ENCODE data around the gene TSFM.

The TSFM gene

GRCh38 chr12:57782243-57782607 is 362 bp upstream of the TSFM start:
- FAIRE-seq (no peak), DNase-seq (ENCODE audit: insufficient read length, low spot score) (no peak)
- TF ChIP-seq, protein P1, sequence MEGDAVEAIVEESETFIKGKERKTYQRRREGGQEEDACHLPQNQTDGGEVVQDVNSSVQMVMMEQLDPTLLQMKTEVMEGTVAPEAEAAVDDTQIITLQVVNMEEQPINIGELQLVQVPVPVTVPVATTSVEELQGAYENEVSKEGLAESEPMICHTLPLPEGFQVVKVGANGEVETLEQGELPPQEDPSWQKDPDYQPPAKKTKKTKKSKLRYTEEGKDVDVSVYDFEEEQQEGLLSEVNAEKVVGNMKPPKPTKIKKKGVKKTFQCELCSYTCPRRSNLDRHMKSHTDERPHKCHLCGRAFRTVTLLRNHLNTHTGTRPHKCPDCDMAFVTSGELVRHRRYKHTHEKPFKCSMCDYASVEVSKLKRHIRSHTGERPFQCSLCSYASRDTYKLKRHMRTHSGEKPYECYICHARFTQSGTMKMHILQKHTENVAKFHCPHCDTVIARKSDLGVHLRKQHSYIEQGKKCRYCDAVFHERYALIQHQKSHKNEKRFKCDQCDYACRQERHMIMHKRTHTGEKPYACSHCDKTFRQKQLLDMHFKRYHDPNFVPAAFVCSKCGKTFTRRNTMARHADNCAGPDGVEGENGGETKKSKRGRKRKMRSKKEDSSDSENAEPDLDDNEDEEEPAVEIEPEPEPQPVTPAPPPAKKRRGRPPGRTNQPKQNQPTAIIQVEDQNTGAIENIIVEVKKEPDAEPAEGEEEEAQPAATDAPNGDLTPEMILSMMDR (IDR thresholded peaks at IDR 0.05; ENCODE audit: insufficient read depth, missing control alignments) = no peak

GRCh38 chr12:57783466-57783801 is 847 bp downstream of the TSFM start:
- TF ChIP-seq, protein P1 (IDR thresholded peaks at IDR 0.05; ENCODE audit: insufficient read depth, missing control alignments) = no peak
- FAIRE-seq (no peak), DNase-seq (ENCODE audit: insufficient read length, low spot score) (no peak)

DNA sequence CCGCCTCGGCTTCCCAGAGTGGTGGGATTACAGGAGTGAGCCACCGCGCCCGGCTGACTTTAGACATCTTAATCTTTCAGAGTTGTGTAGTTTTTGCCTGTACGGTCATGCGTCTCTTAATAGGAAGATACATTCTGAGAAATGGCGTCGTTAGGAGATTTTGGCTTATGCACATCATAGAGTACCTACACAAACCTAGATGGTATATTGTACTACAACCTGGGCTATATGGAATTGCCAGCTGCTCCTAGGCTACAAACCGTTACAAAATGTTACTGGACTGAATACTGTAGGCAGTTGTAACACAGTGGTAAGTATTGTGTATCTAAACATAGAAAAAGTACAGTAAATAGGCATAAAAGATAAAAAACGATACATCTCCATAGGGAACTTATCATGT is 1.3 kb downstream of the TSFM start:
- no peak for DNase-seq (ENCODE audit: insufficient read length, low spot score)
- TF ChIP-seq, protein P1 (IDR thresholded peaks at IDR 0.05; ENCODE audit: insufficient read depth, missing control alignments) = no peak
- FAIRE-seq = no peak

DNA sequence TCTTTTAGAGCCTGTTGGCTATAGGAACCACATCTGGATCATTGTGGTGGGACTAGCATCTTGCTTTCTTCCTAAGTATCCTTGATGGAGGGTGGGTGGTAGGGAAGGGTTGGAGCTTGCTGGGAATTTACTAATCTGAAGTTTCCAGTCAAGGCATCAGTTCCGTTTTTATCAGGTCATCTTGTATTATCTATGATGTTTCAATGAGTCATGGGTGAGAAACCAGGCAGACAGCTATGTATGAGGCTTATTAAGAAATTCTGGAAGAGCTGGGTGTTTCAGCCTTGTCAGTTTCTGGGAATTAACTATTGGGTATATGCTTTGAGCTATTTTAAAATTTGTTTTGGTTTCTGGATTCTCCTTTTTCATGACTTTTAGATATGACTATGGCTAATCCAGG is 11.3 kb downstream of the TSFM start:
- FAIRE-seq = no peak
- DNase-seq (ENCODE audit: insufficient read length, low spot score) = no peak
- TF ChIP-seq, protein P1 (IDR thresholded peaks at IDR 0.05; ENCODE audit: insufficient read depth, missing control alignments) = no peak

DNA sequence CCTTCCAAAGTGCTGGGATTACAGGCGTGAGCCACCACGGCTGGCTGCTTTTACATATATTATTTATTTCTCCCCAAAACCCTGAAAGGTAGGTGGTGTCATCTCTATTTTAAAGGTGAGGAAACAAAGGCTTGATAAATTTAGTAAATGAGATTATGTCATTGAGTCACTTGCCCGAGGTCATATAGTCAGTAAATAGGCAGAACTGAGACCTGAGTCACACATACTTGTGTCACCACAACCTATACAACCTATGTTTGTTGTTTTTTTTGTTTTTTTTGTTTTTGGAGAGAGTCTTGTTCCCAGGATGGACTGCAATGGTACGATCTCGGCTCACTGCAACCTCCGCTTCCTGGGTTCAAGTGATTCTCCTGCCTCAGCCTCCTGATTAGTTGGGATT is 12.8 kb downstream of the TSFM start:
- TF ChIP-seq, protein P1 (IDR thresholded peaks at IDR 0.05; ENCODE audit: insufficient read depth, missing control alignments) = no peak
- FAIRE-seq (no peak), DNase-seq (ENCODE audit: insufficient read length, low spot score) (no peak)

DNA sequence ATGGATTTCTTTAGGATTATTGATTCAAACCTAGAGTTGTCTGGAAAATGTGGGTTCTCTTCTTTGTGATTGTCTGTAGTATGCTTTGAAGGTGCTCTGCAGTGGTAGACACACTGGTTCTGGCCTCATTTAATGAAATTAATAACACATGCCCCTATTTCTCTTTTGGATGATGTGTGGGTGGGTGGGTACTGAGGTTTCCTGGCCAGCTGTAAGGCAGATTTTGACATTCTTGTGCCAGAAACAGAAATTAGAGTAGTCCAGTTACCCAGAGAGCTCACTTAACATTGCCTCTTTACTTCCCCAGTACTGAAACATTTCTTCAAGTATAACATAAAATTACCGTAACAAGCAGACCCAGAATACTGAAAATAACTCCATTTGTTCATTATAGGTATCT is 14.4 kb downstream of the TSFM start:
- no peak for DNase-seq (ENCODE audit: insufficient read length, low spot score)
- no peak for FAIRE-seq
- TF ChIP-seq, protein P1 (IDR thresholded peaks at IDR 0.05; ENCODE audit: insufficient read depth, missing control alignments) = no peak

- no peak for DNase-seq (ENCODE audit: insufficient read length, low spot score)
- TF ChIP-seq, protein P1 (IDR thresholded peaks at IDR 0.05; ENCODE audit: insufficient read depth, missing control alignments) = no peak
- no peak for FAIRE-seq
These were observed 15.3 kb downstream of the TSFM start for GRCh38 chr12:57797933-57798332.
